Limb (tissue), 2 donors: ENCODE results near the gene SLC17A3.

ENCODE experiments used
- DNase-seq, 2 donors: peaks; one replicate each; pipeline ENCODE4 v3.0.0-alpha.2; 2016; ENCODE audit errors: extremely low spot score in 2 of 2

Gene SLC17A3

GRCh38 chr6:25874118-25874517 lies at the start of gene SLC17A3:
Gene SLC17A3 (minus strand): TSS chr6:25874243. CDS start chr6:25868387, 5,856 bp downstream.
- DNase-seq, result no peak

- no peak for DNase-seq
Observed at GRCh38 chr6:25922301-25922700, 48.3 kb upstream of the SLC17A3 start.

- no peak for DNase-seq
Observed at GRCh38 chr6:25921525-25922203, 47.6 kb upstream of the SLC17A3 start.

- DNase-seq, result no peak
Observed at GRCh38 chr6:25919657-25920056, 45.6 kb upstream of the SLC17A3 start.

- DNase-seq, result no peak
Observed at GRCh38 chr6:25918083-25918683, 44.1 kb upstream of the SLC17A3 start.

GRCh38 chr6:25916789-25917490 lies 42.9 kb upstream of the SLC17A3 start:
- DNase-seq, result no peak

GRCh38 chr6:25916330-25916729 lies 42.3 kb upstream of the SLC17A3 start:
- DNase-seq, result no peak

- DNase-seq, result no peak
Observed at GRCh38 chr6:25913741-25914140, 39.7 kb upstream of the SLC17A3 start.

GRCh38 chr6:25911351-25911750 lies 37.3 kb upstream of the SLC17A3 start:
- no peak for DNase-seq

GRCh38 chr6:25907475-25908014 lies 33.5 kb upstream of the SLC17A3 start:
- DNase-seq, result no peak

GRCh38 chr6:25903467-25904099 lies 29.5 kb upstream of the SLC17A3 start:
- no peak for DNase-seq

GRCh38 chr6:25902071-25902470 lies 28.0 kb upstream of the SLC17A3 start:
- no peak for DNase-seq

GRCh38 chr6:25900843-25901242 lies 26.8 kb upstream of the SLC17A3 start:
- no peak for DNase-seq

- no peak for DNase-seq
Observed at GRCh38 chr6:25899580-25900408, 25.8 kb upstream of the SLC17A3 start.

- no peak for DNase-seq
Observed at GRCh38 chr6:25899123-25899522, 25.1 kb upstream of the SLC17A3 start.

GRCh38 chr6:25898289-25898977 lies 24.4 kb upstream of the SLC17A3 start:
- no peak for DNase-seq

GRCh38 chr6:25896252-25896651 lies 22.2 kb upstream of the SLC17A3 start:
- DNase-seq, result no peak

GRCh38 chr6:25895771-25896170 lies 21.7 kb upstream of the SLC17A3 start:
- no peak for DNase-seq

- no peak for DNase-seq
Observed at GRCh38 chr6:25893778-25894177, 19.7 kb upstream of the SLC17A3 start.

GRCh38 chr6:25892877-25893276 lies 18.8 kb upstream of the SLC17A3 start:
- DNase-seq, result no peak
